ENCODE measurements around the gene MPL.
A peak's percentile ranks its signal among the peaks of the same experiment; 100 is the strongest.

MPL gene

GRCh38 chr1:43327549-43328292 is 9.9 kb upstream of the MPL start:
- no peak for DNase-seq

GRCh38 chr1:43329995-43330751 is 7.4 kb upstream of the MPL start:
- DNase-seq, result no peak

- no peak for DNase-seq
These were observed 5.9 kb upstream of the MPL start for GRCh38 chr1:43331688-43332087.

- DNase-seq, result no peak
These were observed 3.0 kb upstream of the MPL start for GRCh38 chr1:43334453-43335205.

GRCh38 chr1:43338001-43338400 is 383 bp downstream of the MPL start:
- no peak for DNase-seq

- DNase-seq, result no peak
These were observed 2.1 kb downstream of the MPL start for GRCh38 chr1:43339584-43340232.

- DNase-seq, result no peak
These were observed 2.9 kb downstream of the MPL start for GRCh38 chr1:43340559-43340958.

- DNase-seq, result no peak
These were observed 6.7 kb downstream of the MPL start for GRCh38 chr1:43344267-43344850.

- DNase-seq, result no peak
These were observed 7.5 kb downstream of the MPL start for GRCh38 chr1:43345120-43345519.

GRCh38 chr1:43346636-43347035 is 9.0 kb downstream of the MPL start:
- DNase-seq, result no peak

- DNase-seq, result no peak
These were observed 10.8 kb downstream of the MPL start for GRCh38 chr1:43348343-43348808.

GRCh38 chr1:43348809-43349593 is 11.4 kb downstream of the MPL start:
- DNase-seq, result peak; percentile 85

- no peak for DNase-seq
These were observed 12.1 kb downstream of the MPL start for GRCh38 chr1:43349594-43350306.

- no peak for DNase-seq
These were observed 13.4 kb downstream of the MPL start for GRCh38 chr1:43350976-43351375.

- DNase-seq, result no peak
These were observed 14.1 kb downstream of the MPL start for GRCh38 chr1:43351421-43352350.

- no peak for DNase-seq
These were observed 14.7 kb downstream of the MPL start for GRCh38 chr1:43352351-43352705.

GRCh38 chr1:43352881-43353280 is 15.3 kb downstream of the MPL start:
- DNase-seq, result no peak

GRCh38 chr1:43354471-43354870 is 16.9 kb downstream of the MPL start:
- no peak for DNase-seq

- no peak for DNase-seq
These were observed 17.3 kb downstream of the MPL start for GRCh38 chr1:43354936-43355335.

- DNase-seq, result no peak
These were observed 19.6 kb downstream of the MPL start for GRCh38 chr1:43357251-43357650.

All from right forelimb (tissue), 1 donor.